HUES6 (cell line): Measurements from ENCODE around the gene MS4A4A.
"Not testable (repeated sequence)": the region's sequence is repeated elsewhere in the genome, so short reads cannot be mapped to it uniquely, and the experiment has no call there.

Source experiments
- H3K27ac ChIP-seq: 2 replicates; pipeline ENCODE4 v1.7.0; 2013; ENCODE audit warnings: low read depth, mild to moderate bottlenecking, low read length, inconsistent platforms
- H3K27me3 ChIP-seq: 2 replicates; pipeline ENCODE4 v1.6.1; 2013; ENCODE audit warnings: low read length; ENCODE audit not compliant: control insufficient read depth, insufficient read depth
- H3K36me3 ChIP-seq: 2 replicates; pipeline ENCODE4 v1.6.1; 2013; ENCODE audit warnings: low read length; ENCODE audit not compliant: control insufficient read depth, insufficient read depth
- H3K4me1 ChIP-seq: 2 replicates; pipeline ENCODE4 v1.6.1; 2013; ENCODE audit warnings: low read length; ENCODE audit not compliant: control insufficient read depth, insufficient read depth
- H3K4me3 ChIP-seq: 2 replicates; pipeline ENCODE4 v1.5.1; 2013; ENCODE audit warnings: low read depth, low read length
- H3K9ac ChIP-seq: one replicate; pipeline ENCODE4 v1.6.1; 2013; ENCODE audit warnings: mild to moderate bottlenecking, low read length
- H3K9me3 ChIP-seq: 2 replicates; pipeline ENCODE4 v1.6.1; 2013; ENCODE audit warnings: low read depth, low read length; ENCODE audit not compliant: control insufficient read depth, insufficient read depth

The MS4A4A gene

DNA sequence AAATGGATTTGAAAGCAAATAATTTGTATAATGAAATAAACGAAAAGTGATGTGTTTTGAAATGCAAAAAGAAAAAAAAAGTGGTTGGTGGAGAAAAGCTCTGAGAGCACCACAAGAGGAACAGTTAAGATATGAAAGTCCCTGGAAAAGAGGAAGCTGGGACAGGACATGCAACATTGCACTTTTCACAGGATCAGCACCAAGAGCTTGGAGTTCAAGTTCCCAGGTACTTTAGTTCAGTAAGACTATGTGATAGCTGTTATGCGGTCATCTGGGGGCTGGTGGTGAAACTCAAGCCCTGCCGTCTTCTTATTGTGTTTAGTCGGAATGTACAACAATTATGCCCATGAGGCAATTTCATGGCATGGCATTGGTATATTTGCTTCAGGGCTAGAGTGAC, 17.1 kb upstream of the MS4A4A start:
- Histone ChIP-seq H3K9me3 (peaks cover 26% of the 10 kb centered on the region), H3K4me3 (no peak overlapping the region), H3K27me3 (no peaks in the 10 kb centered on the region), H3K9ac (no peak overlapping the region), H3K27ac (no peak overlapping the region), H3K4me1 (no peaks in the 10 kb centered on the region), H3K36me3 (no peaks in the 10 kb centered on the region)

- no peaks in the 10 kb centered on the region for H3K4me1 ChIP-seq
- H3K9ac ChIP-seq: no peak overlapping the region
- no peak overlapping the region for H3K4me3 ChIP-seq
- H3K36me3 ChIP-seq: no peaks in the 10 kb centered on the region
- H3K9me3 ChIP-seq: peaks cover 23% of the 10 kb centered on the region
- H3K27ac ChIP-seq: no peak overlapping the region
- H3K27me3 ChIP-seq: no peaks in the 10 kb centered on the region
These were observed 15.8 kb upstream of the MS4A4A start for GRCh38 chr11:60264644-60265043.

GRCh38 chr11:60265373-60266214, 14.9 kb upstream of the MS4A4A start:
- H3K4me1 ChIP-seq: no peaks in the 10 kb centered on the region
- no peak overlapping the region for H3K9ac ChIP-seq
- peaks cover 17% of the 10 kb centered on the region for H3K9me3 ChIP-seq
- H3K27ac ChIP-seq: no peak overlapping the region
- no peak overlapping the region for H3K4me3 ChIP-seq
- H3K36me3 ChIP-seq: no peaks in the 10 kb centered on the region
- no peaks in the 10 kb centered on the region for H3K27me3 ChIP-seq

DNA sequence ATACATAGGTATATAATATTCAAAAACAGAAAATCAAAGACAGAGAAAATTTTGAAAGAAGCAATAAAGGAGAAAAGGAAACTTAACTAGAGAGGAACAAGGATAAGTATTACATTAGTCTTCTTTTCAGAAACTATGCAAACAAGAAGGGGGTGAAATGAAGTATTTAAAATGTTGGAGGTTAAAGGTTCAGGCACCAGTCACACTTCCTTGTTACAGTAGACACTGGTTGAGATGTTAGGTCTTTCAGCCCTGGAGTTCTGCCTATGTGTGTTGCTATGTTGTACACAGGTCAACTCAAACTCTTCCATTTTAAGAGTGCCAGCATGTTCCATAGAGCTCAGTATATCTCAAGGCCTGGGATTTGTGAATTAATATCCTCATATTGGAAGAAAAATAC, 6.0 kb upstream of the MS4A4A start:
- no peaks in the 10 kb centered on the region; the same call in 1 of the 2 replicates for H3K4me1 ChIP-seq
- no peaks in the 10 kb centered on the region for H3K27me3 ChIP-seq
- no peak overlapping the region for H3K9ac ChIP-seq
- no peak overlapping the region for H3K4me3 ChIP-seq
- H3K36me3 ChIP-seq: no peaks in the 10 kb centered on the region
- 0 out of 2 replicates have a peak, but pooled peaks cover 5% of the 10 kb centered on the region for H3K9me3 ChIP-seq
- H3K27ac ChIP-seq: no peak overlapping the region

- peaks cover 3% of the 10 kb centered on the region; the same call in 1 of the 2 replicates for H3K9me3 ChIP-seq
- H3K27me3 ChIP-seq: no peaks in the 10 kb centered on the region
- no peak overlapping the region for H3K27ac ChIP-seq
- H3K9ac ChIP-seq: no peak overlapping the region
- H3K4me3 ChIP-seq: no peak overlapping the region
- H3K36me3 ChIP-seq: no peaks in the 10 kb centered on the region
- H3K4me1 ChIP-seq: no peaks in the 10 kb centered on the region
These were observed 1.0 kb downstream of the MS4A4A start for GRCh38 chr11:60281485-60281884.

GRCh38 chr11:60282286-60282685, 1.8 kb downstream of the MS4A4A start:
- H3K4me3 ChIP-seq: no peak overlapping the region
- no peaks in the 10 kb centered on the region for H3K4me1 ChIP-seq
- no peaks in the 10 kb centered on the region for H3K27me3 ChIP-seq
- H3K36me3 ChIP-seq: no peaks in the 10 kb centered on the region
- no peak overlapping the region for H3K9ac ChIP-seq
- no peak overlapping the region for H3K27ac ChIP-seq
- no peaks in the 10 kb centered on the region; the same call in 1 of the 2 replicates for H3K9me3 ChIP-seq

DNA sequence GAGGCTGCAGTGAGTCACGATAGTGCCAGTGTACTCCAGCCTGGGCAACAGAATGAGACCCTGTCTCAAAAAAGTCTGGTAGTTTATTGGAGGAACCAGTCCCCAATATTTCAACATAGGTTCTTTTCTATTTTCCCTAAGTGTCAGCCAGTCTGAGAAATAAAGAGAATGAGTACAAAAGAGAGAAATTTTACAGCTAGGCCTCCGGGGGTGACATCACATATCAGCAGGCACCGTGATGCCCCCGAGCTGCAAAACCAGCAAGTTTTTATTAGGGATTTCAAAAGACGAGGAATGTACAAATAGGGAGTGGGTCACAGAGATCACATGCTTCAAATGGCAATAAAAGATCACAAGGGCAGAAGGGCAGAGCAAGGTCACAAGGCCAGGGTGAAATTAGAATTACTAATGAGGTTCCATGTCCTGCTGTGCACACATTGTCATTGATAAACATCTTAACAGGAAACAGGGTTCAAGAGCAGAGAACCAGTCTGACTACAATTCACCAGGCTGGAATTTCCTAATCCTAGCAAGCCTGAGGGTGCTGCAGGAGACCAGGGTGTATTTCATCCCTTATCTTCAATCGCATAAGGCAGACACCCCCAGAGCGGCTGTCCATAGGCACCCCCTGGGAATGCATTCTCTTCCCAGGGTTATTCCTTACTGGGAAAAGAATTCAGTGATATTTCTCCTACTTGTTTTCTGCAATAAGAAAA, 5.1 kb downstream of the MS4A4A start:
- not testable (repeated sequence) for H3K36me3 ChIP-seq, H3K9ac ChIP-seq, H3K4me3 ChIP-seq, H3K27ac ChIP-seq, H3K4me1 ChIP-seq, H3K27me3 ChIP-seq
- peaks cover 18% of the 10 kb centered on the region; the same call in 1 of the 2 replicates for H3K9me3 ChIP-seq

GRCh38 chr11:60288531-60288930, 8.1 kb downstream of the MS4A4A start:
- Histone ChIP-seq H3K4me1 (no peaks in the 10 kb centered on the region), H3K36me3 (no peaks in the 10 kb centered on the region), H3K9me3 (peaks cover 18% of the 10 kb centered on the region; the same call in 1 of the 2 replicates), H3K4me3 (no peak overlapping the region), H3K27me3 (no peaks in the 10 kb centered on the region), H3K27ac (no peak overlapping the region), H3K9ac (no peak overlapping the region)

- no peaks in the 10 kb centered on the region for H3K4me1 ChIP-seq
- no peaks in the 10 kb centered on the region for H3K36me3 ChIP-seq
- peaks cover 18% of the 10 kb centered on the region; the same call in 1 of the 2 replicates for H3K9me3 ChIP-seq
- no peak overlapping the region for H3K27ac ChIP-seq
- H3K9ac ChIP-seq: no peak overlapping the region
- no peak overlapping the region for H3K4me3 ChIP-seq
- H3K27me3 ChIP-seq: no peaks in the 10 kb centered on the region
These were observed 11.7 kb downstream of the MS4A4A start for GRCh38 chr11:60292145-60292544.

- no peak overlapping the region for H3K9ac ChIP-seq
These were observed 20.7 kb downstream of the MS4A4A start for GRCh38 chr11:60301178-60301577.

GRCh38 chr11:60301884-60302283, 21.4 kb downstream of the MS4A4A start:
- H3K36me3 ChIP-seq: not testable (repeated sequence)

More at GRCh38 chr11:60301178-60301577, 20.7 kb downstream of the MS4A4A start:
- Histone ChIP-seq H3K4me1 (0 out of 2 replicates have a peak, but pooled peaks cover 3% of the 10 kb centered on the region), H3K27ac (no peak overlapping the region), H3K4me3 (no peak overlapping the region), H3K9me3 (no peaks in the 10 kb centered on the region), H3K27me3 (no peaks in the 10 kb centered on the region), H3K36me3 (no peaks in the 10 kb centered on the region)

More at GRCh38 chr11:60301884-60302283, 21.4 kb downstream of the MS4A4A start:
- not testable (repeated sequence) for H3K27me3 ChIP-seq, H3K4me1 ChIP-seq, H3K9me3 ChIP-seq, H3K27ac ChIP-seq, H3K4me3 ChIP-seq, H3K9ac ChIP-seq
